Stimulated activated CD4-positive, alpha-beta T cell treated with anti-CD3 and anti-CD28 coated beads, Interleukin-1b, Interleukin-23, amount 100 ng/mL, for 1 hour (primary cell): ENCODE measurements around the gene BCL2L1.
"Not testable (repeated sequence)": the region's sequence is repeated elsewhere in the genome, so short reads cannot be mapped to it uniquely, and the experiment has no call there.

ENCODE experiments used
- DNase-seq, 2 donors: peaks; one replicate each; pipeline ENCODE4 v3.0.0-alpha.2; 2020; ENCODE audit warnings: low read depth in 2 of 2

The BCL2L1 gene

GRCh38 chr20:31674895-31675827 lies 47.5 kb downstream of the BCL2L1 start:
- no peak for DNase-seq

- DNase-seq, result no peak
Observed at GRCh38 chr20:31673943-31674463, 48.7 kb downstream of the BCL2L1 start.

GRCh38 chr20:31673435-31673834 lies 49.2 kb downstream of the BCL2L1 start:
- no peak for DNase-seq

GRCh38 chr20:31671324-31671723 lies 51.3 kb downstream of the BCL2L1 start:
- no peak for DNase-seq

GRCh38 chr20:31670371-31671228 lies 52.1 kb downstream of the BCL2L1 start:
- no peak for DNase-seq

GRCh38 chr20:31669876-31670275 lies 52.8 kb downstream of the BCL2L1 start:
- DNase-seq, result no peak

- DNase-seq, result not testable (repeated sequence)
Observed at GRCh38 chr20:31668944-31669343, 53.7 kb downstream of the BCL2L1 start.

GRCh38 chr20:31667315-31668285 lies 55.1 kb downstream of the BCL2L1 start:
- DNase-seq, result no peak

GRCh38 chr20:31666258-31667042 lies 56.2 kb downstream of the BCL2L1 start:
- no peak for DNase-seq

- DNase-seq, result no peak
Observed at GRCh38 chr20:31665753-31666152, 56.9 kb downstream of the BCL2L1 start.

GRCh38 chr20:31664696-31665354 lies 57.8 kb downstream of the BCL2L1 start:
- no peak for DNase-seq

- DNase-seq, result no peak
Observed at GRCh38 chr20:31663838-31664695, 58.6 kb downstream of the BCL2L1 start.

- DNase-seq, result no peak
Observed at GRCh38 chr20:31663524-31663837, 59.2 kb downstream of the BCL2L1 start.

- no peak for DNase-seq
Observed at GRCh38 chr20:31662372-31662854, 60.3 kb downstream of the BCL2L1 start.

GRCh38 chr20:31661625-31662371 lies 60.9 kb downstream of the BCL2L1 start:
- DNase-seq, result peak; percentile 60 to 69

- DNase-seq, result no peak
Observed at GRCh38 chr20:31654534-31654933, 68.1 kb downstream of the BCL2L1 start.

- no peak for DNase-seq
Observed at GRCh38 chr20:31653561-31653960, 69.1 kb downstream of the BCL2L1 start.

- DNase-seq, result no peak
Observed at GRCh38 chr20:31652917-31653396, 69.7 kb downstream of the BCL2L1 start.
